HCT116 (cell line): Measurements from ENCODE around the gene MAP3K10.

Experiments used
- ELF1 ChIP-seq: IDR thresholded peaks from 2 replicates; pipeline ENCODE4 v1.6.1; 2012; ENCODE audit warnings: low read depth, borderline replicate concordance
- EZH2 ChIP-seq: fragments of 200-600 bp; sonication (generic); IDR thresholded peaks from 2 replicates; pipeline ENCODE4 v1.6.1; 2017; ENCODE audit warnings: antibody characterized with exemption, mixed run types
- POLR2A ChIP-seq: IDR thresholded peaks from 2 replicates; pipeline ENCODE4 v1.7.0; 2011; ENCODE audit warnings: borderline replicate concordance; ENCODE audit not compliant: insufficient read depth, insufficient read length; ENCODE audit errors: extremely low read depth
- POLR2AphosphoS5 ChIP-seq: IDR thresholded peaks from 2 replicates; pipeline ENCODE4 v1.6.1; 2011; ENCODE audit warnings: mild to moderate bottlenecking, low read depth, low read length, moderate library complexity
- RAD21 ChIP-seq: IDR thresholded peaks from 2 replicates; pipeline ENCODE4 v1.6.1; 2012; ENCODE audit warnings: low read depth, mild to moderate bottlenecking
- SRF ChIP-seq: IDR thresholded peaks from 2 replicates; pipeline ENCODE4 v1.6.1; 2012; ENCODE audit warnings: low read depth
- TCF7L2 ChIP-seq: IDR thresholded peaks from 2 replicates; pipeline ENCODE4 v1.7.0; 2011; ENCODE audit warnings: borderline replicate concordance, inconsistent platforms; ENCODE audit not compliant: insufficient read depth, insufficient read length; ENCODE audit errors: extremely low read depth
- YY1 ChIP-seq: IDR thresholded peaks from 2 replicates; pipeline ENCODE4 v1.6.1; 2011; ENCODE audit warnings: low read length, low read depth, moderate library complexity, mild to moderate bottlenecking; ENCODE audit not compliant: insufficient replicate concordance; ENCODE audit errors: extremely low read depth
- ZNF274 ChIP-seq: fragments of 200-500 bp; sonication (Bioruptor generic); IDR thresholded peaks from 2 replicates; pipeline ENCODE4 v1.6.1; 2014; ENCODE audit warnings: mild to moderate bottlenecking, low read depth, low read length, inconsistent platforms
- TF ChIP-seq, protein P1 (sequence below), 3 experiments: fragments of 200-600 bp in 1 of 3; sonication (generic) in 1 of 3; IDR thresholded peaks in 2 of 3; conservative IDR thresholded peaks in 1 of 3; 2 replicates each; pipeline ENCODE4 v1.5.1; 2012 to 2017; ENCODE audit warnings: low read depth in 2 of 3, low read length in 2 of 3, antibody characterized with exemption in 1 of 3, borderline replicate concordance in 1 of 3, control low read depth in 1 of 3, mild to moderate bottlenecking in 1 of 3, mixed read lengths in 1 of 3, mixed run types in 1 of 3, moderate library complexity in 1 of 3; ENCODE audit not compliant: insufficient read depth in 1 of 3
- TF ChIP-seq, protein P2 (sequence below): IDR thresholded peaks from 2 replicates; pipeline ENCODE4 v1.6.1; 2012
- TF ChIP-seq, protein P3 (sequence below): IDR thresholded peaks from 2 replicates; pipeline ENCODE4 v1.6.1; 2011; ENCODE audit warnings: mild to moderate bottlenecking, low read length, moderate library complexity; ENCODE audit not compliant: insufficient replicate concordance; ENCODE audit errors: extremely low read depth

DNA sequence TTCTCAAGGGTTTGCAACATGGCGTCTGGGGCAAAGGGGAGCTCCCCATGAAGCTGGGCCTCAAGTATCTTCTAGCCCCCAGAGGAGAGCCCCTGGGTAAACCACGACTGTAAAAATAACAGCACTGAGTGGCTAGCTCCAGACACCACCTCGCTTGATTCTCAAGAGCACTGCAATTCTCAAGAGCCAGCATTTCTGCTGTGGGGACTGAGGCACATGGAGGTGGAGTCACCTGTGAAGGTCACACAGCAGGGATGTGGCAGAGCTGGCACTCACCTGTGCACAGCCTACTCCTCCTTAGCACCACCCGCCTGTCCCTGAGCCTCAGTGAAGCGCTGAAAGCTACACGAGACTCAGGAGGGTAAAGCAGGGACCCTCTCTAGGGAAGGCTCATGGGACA, 56.0 kb downstream of the MAP3K10 start:
- TF ChIP-seq, protein P1, sequence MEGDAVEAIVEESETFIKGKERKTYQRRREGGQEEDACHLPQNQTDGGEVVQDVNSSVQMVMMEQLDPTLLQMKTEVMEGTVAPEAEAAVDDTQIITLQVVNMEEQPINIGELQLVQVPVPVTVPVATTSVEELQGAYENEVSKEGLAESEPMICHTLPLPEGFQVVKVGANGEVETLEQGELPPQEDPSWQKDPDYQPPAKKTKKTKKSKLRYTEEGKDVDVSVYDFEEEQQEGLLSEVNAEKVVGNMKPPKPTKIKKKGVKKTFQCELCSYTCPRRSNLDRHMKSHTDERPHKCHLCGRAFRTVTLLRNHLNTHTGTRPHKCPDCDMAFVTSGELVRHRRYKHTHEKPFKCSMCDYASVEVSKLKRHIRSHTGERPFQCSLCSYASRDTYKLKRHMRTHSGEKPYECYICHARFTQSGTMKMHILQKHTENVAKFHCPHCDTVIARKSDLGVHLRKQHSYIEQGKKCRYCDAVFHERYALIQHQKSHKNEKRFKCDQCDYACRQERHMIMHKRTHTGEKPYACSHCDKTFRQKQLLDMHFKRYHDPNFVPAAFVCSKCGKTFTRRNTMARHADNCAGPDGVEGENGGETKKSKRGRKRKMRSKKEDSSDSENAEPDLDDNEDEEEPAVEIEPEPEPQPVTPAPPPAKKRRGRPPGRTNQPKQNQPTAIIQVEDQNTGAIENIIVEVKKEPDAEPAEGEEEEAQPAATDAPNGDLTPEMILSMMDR (IDR thresholded peaks at IDR 0.05 in 2 of 3, conservative IDR thresholded peaks at IDR 0.05 in 1 of 3; ENCODE audit: borderline replicate concordance in 1 of 3, insufficient read depth in 1 of 3, low read depth in 2 of 3, low read length in 2 of 3): no peak
- no peak for TF ChIP-seq POLR2A
- no peak for TF ChIP-seq RAD21
- TF ChIP-seq EZH2: no peak
- TF ChIP-seq YY1: no peak
- TF ChIP-seq, protein P2, sequence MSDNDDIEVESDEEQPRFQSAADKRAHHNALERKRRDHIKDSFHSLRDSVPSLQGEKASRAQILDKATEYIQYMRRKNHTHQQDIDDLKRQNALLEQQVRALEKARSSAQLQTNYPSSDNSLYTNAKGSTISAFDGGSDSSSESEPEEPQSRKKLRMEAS: no peak
- no peak for TF ChIP-seq SRF
- TF ChIP-seq POLR2AphosphoS5: no peak
- TF ChIP-seq, protein P3, sequence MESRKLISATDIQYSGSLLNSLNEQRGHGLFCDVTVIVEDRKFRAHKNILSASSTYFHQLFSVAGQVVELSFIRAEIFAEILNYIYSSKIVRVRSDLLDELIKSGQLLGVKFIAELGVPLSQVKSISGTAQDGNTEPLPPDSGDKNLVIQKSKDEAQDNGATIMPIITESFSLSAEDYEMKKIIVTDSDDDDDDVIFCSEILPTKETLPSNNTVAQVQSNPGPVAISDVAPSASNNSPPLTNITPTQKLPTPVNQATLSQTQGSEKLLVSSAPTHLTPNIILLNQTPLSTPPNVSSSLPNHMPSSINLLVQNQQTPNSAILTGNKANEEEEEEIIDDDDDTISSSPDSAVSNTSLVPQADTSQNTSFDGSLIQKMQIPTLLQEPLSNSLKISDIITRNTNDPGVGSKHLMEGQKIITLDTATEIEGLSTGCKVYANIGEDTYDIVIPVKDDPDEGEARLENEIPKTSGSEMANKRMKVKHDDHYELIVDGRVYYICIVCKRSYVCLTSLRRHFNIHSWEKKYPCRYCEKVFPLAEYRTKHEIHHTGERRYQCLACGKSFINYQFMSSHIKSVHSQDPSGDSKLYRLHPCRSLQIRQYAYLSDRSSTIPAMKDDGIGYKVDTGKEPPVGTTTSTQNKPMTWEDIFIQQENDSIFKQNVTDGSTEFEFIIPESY: no peak
- TF ChIP-seq ELF1: no peak
- TF ChIP-seq ZNF274: no peak
- TF ChIP-seq TCF7L2: no peak
